Stimulated activated naive CD4-positive, alpha-beta T cell (primary cell): ENCODE results near the gene ZC4H2.
"Not testable (repeated sequence)": the region's sequence is repeated elsewhere in the genome, so short reads cannot be mapped to it uniquely, and the experiment has no call there.

ENCODE experiments used
- DNase-seq, 6 experiments: peaks; one replicate each; lab custom pipeline; 2025; lab: John Stamatoyannopoulos, UW

The ZC4H2 gene

GRCh38 chrX:64975989-64976672, at the start of gene ZC4H2:
Gene ZC4H2, minus strand, starts transcription at chrX:64976450. Its CDS starts 73 bp downstream, at chrX:64976377.
- peak; percentile 28 to 69 (median 61) for DNase-seq

- no peak for DNase-seq
Observed at GRCh38 chrX:65017451-65017850, 41.2 kb upstream of the ZC4H2 start.

- no peak for DNase-seq
Observed at GRCh38 chrX:65014230-65014629, 38.0 kb upstream of the ZC4H2 start.

- DNase-seq, result no peak
Observed at GRCh38 chrX:65009459-65009858, 33.2 kb upstream of the ZC4H2 start.

GRCh38 chrX:65002208-65002607, 26.0 kb upstream of the ZC4H2 start:
- DNase-seq, result not testable (repeated sequence)

GRCh38 chrX:64996805-64997204, 20.6 kb upstream of the ZC4H2 start:
- no peak for DNase-seq

GRCh38 chrX:64994131-64994798, 18.0 kb upstream of the ZC4H2 start:
- DNase-seq, result no peak

GRCh38 chrX:64977830-64978229, 1.6 kb upstream of the ZC4H2 start:
- DNase-seq, result no peak

GRCh38 chrX:64977051-64977450, 801 bp upstream of the ZC4H2 start:
- no peak for DNase-seq

- DNase-seq, result no peak
Observed at GRCh38 chrX:64976673-64977040, 407 bp upstream of the ZC4H2 start.

GRCh38 chrX:64975491-64975890, 759 bp downstream of the ZC4H2 start:
- DNase-seq, result peak in 5 of 6 experiments; percentile 2 to 37 (median 10)

- DNase-seq, result no peak
Observed at GRCh38 chrX:64925480-64925879, 50.8 kb downstream of the ZC4H2 start.

- DNase-seq, result no peak
Observed at GRCh38 chrX:64908121-64908520, 68.1 kb downstream of the ZC4H2 start.

GRCh38 chrX:64894454-64895038, 81.7 kb downstream of the ZC4H2 start:
- peak in 3 of 6 experiments; percentile 2 to 24 (median 22) for DNase-seq

GRCh38 chrX:64885850-64886249, 90.4 kb downstream of the ZC4H2 start:
- DNase-seq, result no peak

GRCh38 chrX:64878709-64879108, 97.5 kb downstream of the ZC4H2 start:
- not testable (repeated sequence) for DNase-seq

GRCh38 chrX:64867217-64867616, 109.0 kb downstream of the ZC4H2 start:
- no peak for DNase-seq
